H1 (cell line): ENCODE measurements around the gene SMIM29.

Experiments used
- BCL11A ChIP-seq, 2 experiments: IDR thresholded peaks; one replicate each; pipeline ENCODE4 v1.6.1; 2011; ENCODE audit warnings: low read depth in 2 of 2, low read length in 2 of 2, mild to moderate bottlenecking in 2 of 2
- CHD1 ChIP-seq: IDR thresholded peaks from 2 replicates; pipeline ENCODE4 v1.6.1; 2012; ENCODE audit warnings: low read depth, low read length, improper control_type of control experiment
- CTCF ChIP-seq, 3 experiments: IDR thresholded peaks; 1 replicate in 2 of 3; 2 replicates in 1 of 3; pipeline versions ENCODE4 v1.5.1 to v1.6.1; 2011; ENCODE audit warnings: low read length in 3 of 3, mild to moderate bottlenecking in 3 of 3, inconsistent platforms in 2 of 3, low read depth in 1 of 3, moderate library complexity in 1 of 3; ENCODE audit not compliant: insufficient read depth in 1 of 3; ENCODE audit errors: control extremely low read depth in 1 of 3
- EP300 ChIP-seq, 2 experiments: IDR thresholded peaks; 1 replicate in 1 of 2; 2 replicates in 1 of 2; pipeline ENCODE4 v1.6.1; 2011 to 2012; ENCODE audit warnings: low read depth in 2 of 2, low read length in 2 of 2, mild to moderate bottlenecking in 2 of 2, borderline replicate concordance in 1 of 2, inconsistent platforms in 1 of 2, moderate library complexity in 1 of 2
- EZH2 ChIP-seq: fragments of 200-600 bp; sonication (generic); IDR thresholded peaks from 2 replicates; pipeline ENCODE4 v1.7.1; 2012; ENCODE audit warnings: low read depth, mild to moderate bottlenecking, moderate library complexity, low read length, inconsistent platforms; ENCODE audit not compliant: severe bottlenecking
- JUND ChIP-seq: IDR thresholded peaks from 2 replicates; pipeline ENCODE4 v1.6.1; 2011; ENCODE audit warnings: mild to moderate bottlenecking, improper control_type of control experiment, low read length
- MAFK ChIP-seq: IDR thresholded peaks from 2 replicates; pipeline ENCODE4 v1.6.1; 2012; ENCODE audit warnings: low read depth, mild to moderate bottlenecking, improper control_type of control experiment, low read length
- MAX ChIP-seq: IDR thresholded peaks from 2 replicates; pipeline ENCODE4 v1.6.1; 2012; ENCODE audit warnings: inconsistent platforms
- POLR2AphosphoS5 ChIP-seq: IDR thresholded peaks from 2 replicates; pipeline ENCODE4 v1.6.1; 2011; ENCODE audit warnings: low read depth, low read length
- SIX5 ChIP-seq: IDR thresholded peaks from 2 replicates; pipeline ENCODE4 v1.6.1; 2011; ENCODE audit warnings: mild to moderate bottlenecking, low read depth, low read length
- SRF ChIP-seq: IDR thresholded peaks from 2 replicates; pipeline ENCODE4 v1.6.1; 2011; ENCODE audit warnings: mild to moderate bottlenecking, low read depth, low read length, moderate library complexity
- TCF12 ChIP-seq: IDR thresholded peaks from 2 replicates; pipeline ENCODE4 v1.6.1; 2011; ENCODE audit warnings: low read depth, mild to moderate bottlenecking, low read length

DNA sequence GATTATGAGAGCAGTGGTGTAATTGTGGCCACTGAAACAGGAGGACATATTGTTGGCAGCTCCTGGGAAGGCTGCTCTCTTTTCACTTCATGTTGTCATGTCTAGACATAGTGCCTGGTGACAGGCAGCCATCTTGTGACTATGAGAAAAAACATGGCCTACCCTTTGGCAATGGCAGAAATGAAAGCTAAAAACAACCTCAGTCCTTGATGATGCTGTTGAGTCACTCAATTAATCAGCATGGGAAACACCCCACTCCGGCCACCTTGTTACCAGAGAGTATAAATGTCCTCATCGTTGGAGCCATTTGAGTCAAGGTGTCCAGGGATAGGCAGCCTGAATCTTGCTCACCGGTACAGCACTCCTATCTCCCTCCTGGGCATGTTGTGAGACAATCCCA, 43.3 kb downstream of the SMIM29 start:
- TF ChIP-seq EZH2 (no peak), TCF12 (no peak), MAX (no peak), CTCF (IDR thresholded peaks at IDR 0.05; ENCODE audit: control extremely low read depth in 1 of 3, insufficient read depth in 1 of 3, low read depth in 1 of 3, low read length in 3 of 3) (no peak), EP300 (IDR thresholded peaks at IDR 0.05; ENCODE audit: borderline replicate concordance in 1 of 2, low read depth in 2 of 2, low read length in 2 of 2) (no peak), SRF (no peak), BCL11A (IDR thresholded peaks at IDR 0.05; ENCODE audit: low read depth in 2 of 2, low read length in 2 of 2) (no peak), SIX5 (no peak), POLR2AphosphoS5 (no peak), MAFK (no peak), CHD1 (no peak), JUND (no peak)
